ENCODE results near the gene JAM3.

The JAM3 gene

DNA sequence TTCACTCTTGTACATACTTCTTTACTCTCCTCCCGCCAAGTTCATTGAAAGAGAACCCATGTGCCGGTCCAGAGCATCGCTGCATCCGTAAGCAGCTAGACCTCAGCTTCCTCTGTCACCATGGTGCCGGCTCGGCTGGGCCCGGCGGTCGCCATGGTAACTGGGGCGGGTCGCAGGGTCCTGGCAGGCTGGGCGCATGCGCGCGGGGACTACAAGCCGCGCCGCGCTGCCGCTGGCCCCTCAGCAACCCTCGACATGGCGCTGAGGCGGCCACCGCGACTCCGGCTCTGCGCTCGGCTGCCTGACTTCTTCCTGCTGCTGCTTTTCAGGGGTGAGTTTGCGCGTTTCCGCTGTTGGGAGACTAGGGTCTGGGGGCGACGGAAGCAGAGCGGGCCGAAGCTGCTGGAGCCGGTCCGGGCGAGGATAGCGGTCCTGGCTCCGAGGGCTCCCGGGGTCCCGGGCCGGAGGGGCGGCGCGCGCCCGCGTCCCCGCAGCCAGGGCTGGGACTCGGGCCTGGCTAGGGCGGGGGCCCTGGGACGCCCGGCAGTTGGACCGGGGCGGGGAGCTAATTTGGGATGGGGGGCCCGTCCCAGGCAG is at the start of gene JAM3:
Gene JAM3, plus strand, starts transcription at position 244 of the 597 bp plus-strand sequence. Its CDS starts 12 bp downstream, at position 256.
- peak; percentile 81 for DNase-seq (ENCODE audit: low read depth, low spot score)

DNA sequence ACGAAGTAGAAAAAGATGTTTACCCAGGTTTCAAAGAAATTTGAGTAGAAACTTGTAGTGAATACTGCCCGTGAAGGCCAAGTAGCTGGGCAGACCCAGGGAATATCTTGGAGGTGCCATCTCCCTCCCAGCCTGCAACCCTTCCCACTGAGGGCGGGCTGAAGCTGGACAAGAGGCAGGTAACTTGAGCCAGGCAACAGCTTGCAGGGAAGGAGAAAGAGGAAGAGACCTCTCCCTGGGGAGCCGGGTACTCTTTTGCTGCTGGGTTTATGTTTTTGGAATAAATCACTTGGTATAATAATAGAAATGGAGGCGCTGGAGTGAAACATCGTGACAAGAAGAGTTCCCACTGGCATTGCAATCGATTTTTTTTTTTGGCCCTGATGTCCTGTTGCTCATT is 49.4 kb upstream of the JAM3 start:
- DNase-seq (ENCODE audit: low read depth, low spot score): no peak

DNA sequence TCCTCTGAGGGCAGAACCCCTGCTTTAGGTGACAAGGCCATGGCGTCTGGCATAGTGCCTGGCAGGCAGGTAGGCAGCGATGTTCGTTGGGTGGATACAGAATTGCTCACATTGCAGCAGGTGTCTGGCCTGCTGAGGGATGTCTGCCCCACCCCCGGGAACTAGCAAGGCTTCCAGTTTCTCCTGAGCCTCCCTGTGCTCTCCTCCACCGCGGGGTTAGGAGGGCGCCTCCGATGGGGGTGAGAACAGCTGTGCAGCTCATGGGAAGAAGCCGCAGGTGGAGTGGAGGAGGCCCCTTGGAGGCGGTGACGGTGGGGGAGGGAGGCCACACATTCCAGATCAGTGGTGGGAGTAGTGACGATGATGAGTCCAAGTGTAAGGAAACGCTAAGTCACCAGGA is 48.3 kb upstream of the JAM3 start:
- no peak for DNase-seq (ENCODE audit: low read depth, low spot score)

DNA sequence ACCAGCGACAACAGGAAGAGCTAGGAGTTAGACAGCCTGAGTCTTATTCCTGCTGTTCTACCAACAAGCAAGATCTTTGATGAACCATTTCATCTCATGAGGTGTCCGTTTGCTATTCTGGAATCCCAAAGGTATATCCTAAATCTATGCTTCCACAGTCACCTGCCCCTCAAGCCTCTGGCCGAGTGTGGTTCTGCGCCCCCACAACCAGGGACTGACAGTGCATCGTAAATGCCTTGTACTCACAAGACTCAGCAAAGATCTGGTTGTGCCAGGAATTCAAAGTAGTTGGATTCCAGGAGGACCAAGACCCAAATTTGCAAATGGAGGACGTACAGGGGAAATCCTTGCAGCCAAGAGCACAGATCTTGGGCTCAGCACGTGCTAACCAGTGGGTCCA is 47.5 kb upstream of the JAM3 start:
- DNase-seq (ENCODE audit: low read depth, low spot score): no peak

DNA sequence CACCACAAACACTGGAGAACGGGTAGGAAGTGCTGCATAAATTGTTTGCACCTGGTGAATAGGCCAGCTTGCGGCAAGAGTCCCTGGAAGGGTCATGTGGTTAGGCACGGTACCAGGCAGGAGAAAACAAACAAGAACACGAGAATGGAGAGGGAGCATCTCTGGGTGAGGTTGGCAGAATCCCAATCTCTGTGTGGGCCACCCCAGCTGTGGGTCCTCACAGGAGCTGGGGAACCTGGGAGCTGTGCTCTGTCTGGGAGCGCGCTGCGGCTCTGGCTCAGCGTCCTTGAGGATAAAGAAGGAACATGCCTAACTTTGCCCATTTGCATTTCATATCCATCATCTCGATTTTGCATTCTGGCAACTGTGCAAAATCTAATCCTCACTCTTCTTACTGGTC is 46.1 kb upstream of the JAM3 start:
- no peak for DNase-seq (ENCODE audit: low read depth, low spot score)

DNA sequence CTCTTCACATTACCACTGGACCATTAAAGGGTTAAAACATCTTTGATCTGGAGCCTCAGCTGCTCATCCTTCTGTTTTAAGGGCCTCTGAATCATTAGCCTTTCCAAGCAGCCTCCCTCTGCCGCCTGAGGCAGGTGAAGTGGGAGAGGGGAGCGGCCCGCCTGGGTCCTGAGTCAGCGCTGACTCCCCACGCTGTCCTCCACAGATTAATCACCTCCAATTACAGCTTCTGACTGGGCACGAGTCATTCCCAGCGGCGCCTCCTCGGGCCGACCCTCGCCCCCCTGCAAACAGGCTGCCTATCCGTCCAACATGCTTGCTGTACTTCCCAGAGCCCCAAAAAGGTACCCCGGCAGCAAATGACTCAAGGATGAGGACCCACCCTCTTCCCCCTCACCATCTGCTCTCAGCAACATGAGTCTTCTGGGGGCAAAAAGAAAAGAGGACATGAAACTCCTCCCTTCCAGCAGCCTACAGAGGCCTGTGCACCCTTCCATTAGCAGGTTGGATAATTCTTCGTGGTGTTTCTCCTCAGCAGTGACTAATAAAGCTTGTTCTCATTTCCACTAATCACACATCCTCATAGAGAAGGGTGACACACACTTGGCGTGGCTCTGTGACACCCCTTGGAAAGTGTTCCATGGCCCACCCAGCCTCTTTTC is 44.3 kb upstream of the JAM3 start:
- DNase-seq (ENCODE audit: low read depth, low spot score): no peak

DNA sequence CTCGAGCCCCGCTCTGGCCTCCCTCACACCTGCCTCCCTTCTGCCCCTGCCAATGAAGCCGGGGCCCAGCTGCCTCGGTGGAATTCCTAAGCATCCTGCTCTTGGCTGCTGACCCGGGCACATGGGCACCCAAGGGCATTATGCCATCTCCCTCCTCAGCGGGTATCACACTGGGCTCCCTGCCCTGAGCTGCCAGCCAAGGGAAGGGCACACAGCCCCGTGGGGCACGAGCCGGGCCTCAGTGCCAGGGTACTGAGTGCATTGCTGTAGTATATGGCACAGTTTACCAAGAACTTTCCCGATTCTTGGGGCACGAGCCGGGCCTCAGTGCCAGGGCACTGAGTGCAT is 43.8 kb upstream of the JAM3 start:
- DNase-seq (ENCODE audit: low read depth, low spot score): no peak

DNA sequence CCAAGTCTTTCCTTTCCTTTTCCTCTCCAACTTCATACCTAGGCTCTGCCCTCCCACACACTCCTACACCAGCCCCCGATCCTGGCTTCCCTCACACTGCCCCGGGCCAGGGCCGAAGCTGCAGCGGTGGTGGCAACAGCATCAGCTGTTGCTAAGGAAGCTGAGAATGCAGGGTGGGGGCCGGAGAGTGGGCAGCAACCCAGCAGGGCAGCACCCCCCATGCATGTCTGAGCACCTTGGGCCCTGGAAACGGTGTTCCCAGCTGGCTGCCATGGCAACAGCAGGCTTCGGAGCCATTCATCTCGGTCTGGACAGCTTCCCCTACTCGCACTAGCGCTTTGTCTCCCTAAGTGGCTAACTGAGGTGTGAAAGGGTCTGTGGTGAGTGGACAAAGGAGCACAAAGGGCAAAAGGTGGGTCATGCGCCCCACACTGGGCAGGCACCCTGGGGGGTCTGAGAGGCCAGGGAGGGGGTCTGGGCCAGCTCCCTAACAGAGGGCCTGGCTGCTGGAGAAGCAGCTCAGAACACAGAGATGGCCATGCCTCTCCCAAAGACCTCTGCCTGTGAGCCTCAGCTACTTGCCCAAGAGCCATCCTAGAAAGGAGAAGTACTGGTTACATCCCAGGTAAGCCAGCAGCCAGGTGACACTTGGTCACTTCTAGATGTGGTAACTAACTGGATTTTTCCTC is 42.1 kb upstream of the JAM3 start:
- DNase-seq (ENCODE audit: low read depth, low spot score): no peak

DNA sequence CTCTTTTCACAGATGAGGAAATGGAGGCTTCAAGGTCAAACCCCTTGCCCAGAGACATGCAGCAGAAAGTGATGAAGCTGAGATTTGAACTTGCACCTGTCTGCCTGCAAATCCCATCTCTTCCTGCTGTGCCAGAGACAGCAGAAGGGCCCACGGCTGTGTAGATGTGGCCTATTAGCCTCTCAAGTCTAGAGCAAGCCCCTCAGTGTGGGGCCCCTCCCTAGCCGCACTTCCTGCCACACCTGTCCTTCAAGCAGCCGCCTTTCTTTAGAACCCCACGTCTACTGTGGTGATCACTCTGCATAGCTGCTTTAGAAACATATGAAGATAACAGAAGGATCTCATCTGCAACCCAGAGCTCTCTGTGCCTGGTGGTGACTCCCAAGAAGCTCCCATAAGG is 41.2 kb upstream of the JAM3 start:
- no peak for DNase-seq (ENCODE audit: low read depth, low spot score)

DNA sequence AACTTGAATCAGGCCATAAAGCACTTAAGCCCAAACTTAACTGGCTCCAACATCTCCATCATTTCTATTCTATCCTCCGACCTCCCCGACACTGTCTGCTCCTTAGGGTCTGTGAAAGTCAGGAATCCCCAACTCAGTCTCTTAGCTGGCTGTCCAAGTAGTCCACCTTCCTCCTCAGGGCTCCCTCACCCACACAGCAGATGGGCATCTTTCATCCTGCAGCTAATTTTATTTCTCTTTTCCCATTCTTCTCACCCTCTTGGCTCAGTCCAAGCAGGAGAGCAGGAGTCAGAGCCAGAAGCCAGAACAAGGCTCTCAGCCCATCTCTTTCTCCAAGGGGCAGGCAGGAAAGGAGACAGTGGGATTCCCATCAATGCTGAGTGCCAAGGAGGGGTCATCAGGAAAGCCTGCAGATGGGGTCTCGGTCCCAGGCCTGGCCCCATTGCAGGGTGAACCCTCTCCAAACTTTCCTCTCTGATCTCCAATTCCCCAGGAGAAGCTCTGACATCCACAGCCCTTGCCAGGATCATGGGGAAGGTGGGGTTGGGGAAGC is 40.4 kb upstream of the JAM3 start:
- no peak for DNase-seq (ENCODE audit: low read depth, low spot score)

DNA sequence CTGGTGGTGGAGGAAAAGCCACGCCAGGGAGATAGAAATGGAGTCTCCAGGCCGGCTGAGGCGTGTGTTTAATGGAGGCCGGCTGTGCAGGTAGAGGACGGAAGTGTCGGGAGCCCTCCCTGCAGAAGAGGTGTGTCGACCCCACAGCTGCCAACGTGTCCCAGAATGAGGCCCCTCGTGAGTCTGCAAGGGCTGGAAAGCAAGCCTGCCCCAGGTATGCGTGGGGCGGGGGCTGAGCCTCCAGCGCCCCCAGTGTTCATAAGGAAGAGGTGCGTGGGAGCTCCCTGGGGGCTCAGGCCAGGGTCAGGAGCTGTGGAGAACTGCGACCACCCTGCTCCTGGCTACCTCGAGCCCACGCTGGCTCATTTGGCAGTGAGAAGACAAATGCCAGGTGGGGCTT is 38.0 kb upstream of the JAM3 start:
- no peak for DNase-seq (ENCODE audit: low read depth, low spot score)

DNA sequence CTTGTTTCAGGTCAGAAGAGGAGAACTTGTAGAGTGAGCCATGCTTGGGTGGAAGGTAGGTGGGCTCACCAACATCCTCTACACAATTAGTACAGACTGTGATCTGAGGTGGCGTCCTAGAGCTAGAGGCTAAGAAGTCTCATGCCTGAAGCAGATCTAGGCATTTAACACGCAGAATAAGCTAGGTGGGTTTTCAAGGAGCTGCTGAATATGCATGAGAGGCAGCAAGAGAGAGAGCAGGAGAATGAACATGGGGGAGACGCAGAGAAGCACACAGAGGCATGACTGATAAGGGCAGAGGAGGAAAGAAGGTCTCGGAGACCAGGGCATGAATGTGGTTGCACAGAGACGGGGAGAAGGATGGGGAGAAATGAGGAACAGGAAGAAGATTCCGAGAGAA is 36.8 kb upstream of the JAM3 start:
- DNase-seq (ENCODE audit: low read depth, low spot score): no peak

DNA sequence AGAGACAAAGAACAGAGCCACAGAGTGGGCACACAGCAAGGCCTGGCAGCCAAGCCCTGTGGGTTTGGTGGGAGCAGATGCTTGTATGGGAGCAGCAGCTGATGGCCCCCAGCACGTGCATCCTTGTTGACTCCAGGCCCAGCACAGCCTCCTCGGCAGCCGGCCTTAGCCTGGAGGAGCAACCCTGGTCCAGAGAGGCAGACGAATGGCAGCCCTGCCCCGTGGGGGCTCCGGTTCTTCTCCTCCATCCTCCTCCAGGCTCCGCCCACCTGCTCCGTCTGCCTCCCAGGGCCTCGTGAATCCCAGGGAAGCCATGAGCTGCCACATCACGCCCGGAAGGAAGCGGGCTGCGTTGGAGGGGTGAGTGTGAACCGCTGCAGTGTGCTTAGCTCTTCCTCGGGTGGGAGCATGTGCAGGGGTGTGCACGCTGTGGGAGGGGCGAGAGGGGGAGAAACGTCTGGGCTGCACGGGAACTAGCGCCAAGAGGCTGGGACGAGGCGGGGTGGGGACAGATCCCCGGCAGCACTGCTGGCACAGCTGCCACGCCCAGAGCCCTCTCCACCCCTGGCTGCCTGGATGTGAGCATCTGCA is 36.3 kb upstream of the JAM3 start:
- DNase-seq (ENCODE audit: low read depth, low spot score): no peak

DNA sequence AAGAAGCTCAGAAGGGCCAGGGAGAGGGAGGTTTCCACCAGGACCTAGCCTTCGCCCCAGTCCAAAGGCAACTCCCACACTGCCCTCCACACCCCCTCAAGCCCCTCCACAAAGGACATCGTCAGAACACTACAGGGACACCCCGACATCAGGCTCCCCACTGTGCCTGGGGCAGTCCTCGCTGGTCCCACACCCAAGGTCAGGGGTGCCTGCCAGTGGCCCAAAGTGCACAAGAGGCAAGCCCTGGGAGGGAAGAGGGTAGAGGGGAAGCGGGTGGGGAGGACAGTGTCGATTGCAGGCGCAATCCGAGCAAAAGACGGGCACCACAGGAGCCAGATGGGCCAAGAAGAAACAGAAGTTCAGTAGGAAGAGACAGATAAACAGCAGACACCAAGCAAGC is 35.6 kb upstream of the JAM3 start:
- DNase-seq (ENCODE audit: low read depth, low spot score): no peak

DNA sequence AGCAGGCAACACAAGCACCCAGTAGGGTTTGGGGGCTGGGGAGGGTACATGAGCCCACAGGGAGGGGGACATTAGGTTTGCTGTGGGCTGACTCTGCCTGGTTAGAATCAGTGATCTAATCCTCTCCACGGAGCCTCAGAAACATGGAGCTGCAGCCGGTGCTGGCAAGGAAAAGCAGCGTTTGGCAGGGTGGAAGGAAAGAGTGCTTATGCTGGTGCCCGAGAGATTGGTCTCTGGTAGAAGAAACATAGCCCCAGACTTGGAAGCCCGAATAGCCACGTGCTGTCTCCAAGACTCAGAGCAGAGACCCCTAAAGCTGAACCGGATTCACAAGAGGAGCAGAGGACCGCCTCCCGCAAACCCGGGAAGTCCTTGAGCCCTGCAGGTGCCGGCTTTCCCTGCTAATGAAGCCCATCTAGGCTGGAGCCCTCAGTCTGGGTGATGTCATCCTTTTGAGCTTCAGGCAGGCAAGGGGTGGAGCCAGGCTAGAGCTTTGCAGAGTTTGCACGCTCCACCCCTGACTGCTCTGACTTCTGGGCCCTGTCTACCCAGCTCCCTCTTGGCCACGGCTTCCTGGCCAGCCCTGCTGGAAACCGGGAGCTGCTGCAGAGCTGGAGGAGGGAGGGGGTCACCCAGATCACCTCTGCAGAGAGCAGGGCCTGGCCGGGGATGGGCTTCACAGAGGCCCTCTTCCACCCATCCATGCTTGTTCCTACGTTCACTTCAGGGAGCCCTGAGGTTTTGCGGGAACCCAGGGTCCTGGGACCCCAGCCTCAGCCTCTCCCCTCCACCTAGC is 35.0 kb upstream of the JAM3 start:
- DNase-seq (ENCODE audit: low read depth, low spot score): peak; percentile 14

DNA sequence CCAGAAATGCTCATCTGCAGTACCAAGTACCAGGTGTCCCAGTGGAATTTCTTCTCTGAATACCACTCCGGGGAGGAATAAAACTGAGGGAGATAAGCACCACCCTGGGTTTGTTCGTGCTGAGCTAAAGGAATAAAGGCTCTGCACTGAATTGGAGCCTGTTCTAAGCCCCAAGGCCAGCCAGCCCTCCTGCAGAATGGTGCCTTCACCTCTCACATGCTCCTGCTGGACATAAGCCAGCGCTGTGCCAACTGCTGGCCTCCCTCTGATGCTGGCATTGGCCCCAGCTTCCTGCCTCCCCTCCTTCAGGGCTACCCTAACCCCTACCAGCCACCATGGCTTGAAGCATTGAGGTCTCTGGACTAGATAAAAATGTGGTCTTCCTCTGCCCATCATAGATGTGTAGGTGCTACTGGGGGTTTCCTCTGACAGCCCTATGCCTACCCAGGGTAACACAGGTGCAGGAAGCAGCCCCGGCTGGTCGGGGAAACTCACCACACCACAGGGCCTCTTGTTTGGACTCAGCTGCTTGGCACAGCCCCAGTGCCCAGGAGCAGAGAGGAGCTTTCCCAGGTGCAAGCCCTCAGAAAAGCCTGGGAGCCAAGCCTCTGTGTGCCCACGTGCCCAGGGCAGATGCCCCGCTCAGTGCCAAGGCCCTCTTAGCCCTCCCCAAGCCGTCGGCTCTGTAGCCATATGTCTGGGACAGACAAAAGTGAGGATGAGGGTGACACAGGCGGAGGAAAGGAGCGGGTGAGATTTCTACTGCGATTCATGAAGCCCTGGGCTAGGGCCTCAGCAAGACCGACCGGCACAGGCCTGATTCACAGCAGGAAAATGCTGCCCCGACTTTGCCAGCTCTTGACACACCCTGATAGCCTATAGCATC is 34.1 kb upstream of the JAM3 start:
- DNase-seq (ENCODE audit: low read depth, low spot score): no peak

DNA sequence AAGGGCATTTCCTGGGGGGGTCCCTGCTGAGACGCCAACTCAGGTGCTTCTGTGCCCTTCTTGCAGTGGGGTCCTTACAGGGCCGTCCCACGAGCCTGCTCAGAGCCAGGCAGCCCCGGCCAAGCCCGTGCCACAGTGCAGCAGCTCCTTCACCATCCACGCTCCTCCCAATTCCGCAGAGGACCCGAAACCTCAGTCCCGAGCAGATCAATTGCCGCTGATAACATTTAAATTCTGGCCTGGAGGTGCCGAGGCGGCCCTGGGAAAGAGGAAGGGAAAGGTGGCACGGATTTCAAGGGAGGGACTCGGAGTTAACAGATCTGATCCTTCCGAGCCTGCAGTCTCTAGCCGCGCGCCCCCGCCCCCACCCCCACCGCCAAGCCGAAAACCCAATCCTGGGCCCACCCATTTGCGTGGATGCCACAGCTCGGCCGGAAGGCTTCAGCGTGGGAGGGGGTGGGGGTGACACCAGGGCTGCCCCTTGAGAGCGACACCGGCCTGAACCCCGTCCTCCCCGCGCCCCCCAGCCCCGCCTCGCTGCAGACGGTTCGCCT is 32.3 kb upstream of the JAM3 start:
- no peak for DNase-seq (ENCODE audit: low read depth, low spot score)

DNA sequence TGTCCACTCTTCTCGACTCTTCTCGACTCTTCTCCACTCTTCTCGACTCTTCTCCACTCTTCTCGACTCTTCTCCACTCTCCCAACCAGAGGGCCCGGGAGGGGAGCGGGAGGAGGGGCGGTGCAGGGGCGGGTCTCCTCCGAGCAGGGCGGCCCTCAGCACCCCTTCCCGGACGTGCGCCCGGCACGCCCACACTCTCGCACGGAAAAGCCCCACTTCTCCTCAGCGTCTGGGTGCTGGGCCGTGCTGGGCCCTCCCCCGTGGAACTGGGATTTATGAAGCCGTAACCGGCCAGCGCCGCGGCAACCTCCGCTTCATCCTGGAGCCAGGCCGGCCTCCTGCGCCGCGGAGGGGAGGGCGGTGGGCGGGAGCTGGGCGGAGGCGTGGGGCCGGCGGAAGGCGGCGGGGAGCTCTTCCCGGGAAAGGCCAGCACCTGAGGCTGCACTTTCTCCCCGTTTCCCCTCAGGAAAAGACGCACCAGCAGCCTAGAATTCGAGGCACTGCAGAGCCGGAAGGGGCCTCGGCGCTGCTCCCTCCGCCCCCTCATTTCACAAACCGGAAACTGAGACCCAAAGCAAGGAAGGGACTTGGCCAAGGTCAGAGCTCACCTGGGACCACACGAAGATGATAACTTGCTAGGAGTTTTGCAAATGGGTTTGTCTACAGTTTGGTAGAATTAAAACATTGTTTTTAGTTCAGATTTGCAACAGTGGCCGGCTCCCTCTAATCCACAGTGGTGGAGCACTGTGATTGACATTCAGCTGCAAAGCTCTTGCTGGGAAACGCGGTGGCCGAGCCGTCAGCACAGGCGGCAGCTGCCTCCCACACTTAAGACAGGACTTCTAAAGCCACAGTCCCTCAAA is 31.6 kb upstream of the JAM3 start:
- peak; percentile 33 for DNase-seq (ENCODE audit: low read depth, low spot score)

DNA sequence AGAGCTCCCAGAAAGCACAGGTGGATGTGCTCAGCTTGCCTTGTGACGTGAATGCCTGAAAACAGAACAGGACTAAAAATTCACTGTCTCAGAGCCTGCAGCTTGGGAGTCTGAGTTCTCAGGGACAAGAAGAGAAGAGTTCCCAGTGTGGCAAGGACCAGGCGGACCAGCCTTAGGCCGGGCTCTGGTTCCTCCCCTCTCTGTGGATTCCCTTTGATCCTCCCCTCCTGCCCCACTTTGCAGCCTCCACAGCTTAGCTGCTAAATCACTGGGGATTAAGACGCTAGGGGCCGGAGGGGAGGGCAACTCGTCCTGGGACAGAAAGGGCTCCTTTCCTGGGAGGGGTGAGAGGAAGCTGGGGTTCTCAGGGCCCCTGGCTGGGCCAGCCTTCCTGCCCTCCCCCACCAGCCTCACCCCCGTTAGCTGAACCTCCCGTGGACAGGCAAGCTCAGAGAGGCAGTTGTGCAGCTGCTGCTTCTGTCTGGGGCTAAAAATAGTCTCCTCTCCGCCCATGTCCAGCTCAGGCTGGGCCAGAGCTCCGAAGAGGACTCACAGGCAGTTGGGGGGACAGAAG is 29.9 kb upstream of the JAM3 start:
- DNase-seq (ENCODE audit: low read depth, low spot score): no peak
